GM10248 (cell line): ENCODE results near the gene C5orf63.

ENCODE experiments used
- CTCF ChIA-PET: fragments of 300-600 bp; sonication (Branson Sonifier 250); formaldehyde crosslinking; extraction: SDS; loops from one replicate; lab custom pipeline; 2021; ENCODE audit warnings: antibody characterized with exemption; lab: Yijun Ruan, JAX
- POLR2A ChIA-PET: fragments of 350-650 bp; sonication (Branson Sonifier 250); formaldehyde crosslinking; extraction: SDS; loops from one replicate; lab custom pipeline; 2020; ENCODE audit warnings: antibody characterized with exemption; lab: Yijun Ruan, JAX
- DNase-seq: peaks from one replicate; pipeline ENCODE4 v3.0.0; 2012; ENCODE audit errors: extremely low spot score
- TF ChIP-seq, protein P1 (sequence below): IDR thresholded peaks from 2 replicates; pipeline ENCODE4 v1.5.1; 2012; ENCODE audit warnings: mild to moderate bottlenecking, low read depth; ENCODE audit errors: extremely low read depth, missing control alignments, control extremely low read depth

C5orf63 gene

DNA sequence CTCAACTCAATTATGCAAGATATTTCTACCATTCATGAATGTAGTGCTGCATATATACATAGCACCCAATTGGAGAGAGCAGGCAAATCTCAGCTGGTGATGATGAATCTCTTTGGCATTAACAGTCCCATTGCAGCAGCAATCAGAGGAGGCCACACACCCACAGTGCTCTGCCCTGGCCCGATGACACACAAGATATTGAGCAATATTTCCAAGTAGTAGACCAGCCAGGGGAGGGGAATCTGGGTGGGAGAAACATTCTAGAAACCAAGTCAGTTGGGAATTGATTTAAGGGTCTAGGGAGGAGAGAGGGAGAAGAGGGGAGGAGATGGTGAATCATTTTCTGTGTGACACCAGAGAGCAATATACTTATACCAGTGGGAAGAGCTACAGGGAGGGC is 14.9 kb upstream of the C5orf63 start:
- CTCF ChIA-PET: interaction anchor here (1.3 kb wide), 1 partner anchor 59 kb away, joined by 3 read pairs; no protein-coding TSS in a partner anchor
- TF ChIP-seq, protein P1, sequence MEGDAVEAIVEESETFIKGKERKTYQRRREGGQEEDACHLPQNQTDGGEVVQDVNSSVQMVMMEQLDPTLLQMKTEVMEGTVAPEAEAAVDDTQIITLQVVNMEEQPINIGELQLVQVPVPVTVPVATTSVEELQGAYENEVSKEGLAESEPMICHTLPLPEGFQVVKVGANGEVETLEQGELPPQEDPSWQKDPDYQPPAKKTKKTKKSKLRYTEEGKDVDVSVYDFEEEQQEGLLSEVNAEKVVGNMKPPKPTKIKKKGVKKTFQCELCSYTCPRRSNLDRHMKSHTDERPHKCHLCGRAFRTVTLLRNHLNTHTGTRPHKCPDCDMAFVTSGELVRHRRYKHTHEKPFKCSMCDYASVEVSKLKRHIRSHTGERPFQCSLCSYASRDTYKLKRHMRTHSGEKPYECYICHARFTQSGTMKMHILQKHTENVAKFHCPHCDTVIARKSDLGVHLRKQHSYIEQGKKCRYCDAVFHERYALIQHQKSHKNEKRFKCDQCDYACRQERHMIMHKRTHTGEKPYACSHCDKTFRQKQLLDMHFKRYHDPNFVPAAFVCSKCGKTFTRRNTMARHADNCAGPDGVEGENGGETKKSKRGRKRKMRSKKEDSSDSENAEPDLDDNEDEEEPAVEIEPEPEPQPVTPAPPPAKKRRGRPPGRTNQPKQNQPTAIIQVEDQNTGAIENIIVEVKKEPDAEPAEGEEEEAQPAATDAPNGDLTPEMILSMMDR: no peak
- POLR2A ChIA-PET: no interaction called here
- DNase-seq: no peak

DNA sequence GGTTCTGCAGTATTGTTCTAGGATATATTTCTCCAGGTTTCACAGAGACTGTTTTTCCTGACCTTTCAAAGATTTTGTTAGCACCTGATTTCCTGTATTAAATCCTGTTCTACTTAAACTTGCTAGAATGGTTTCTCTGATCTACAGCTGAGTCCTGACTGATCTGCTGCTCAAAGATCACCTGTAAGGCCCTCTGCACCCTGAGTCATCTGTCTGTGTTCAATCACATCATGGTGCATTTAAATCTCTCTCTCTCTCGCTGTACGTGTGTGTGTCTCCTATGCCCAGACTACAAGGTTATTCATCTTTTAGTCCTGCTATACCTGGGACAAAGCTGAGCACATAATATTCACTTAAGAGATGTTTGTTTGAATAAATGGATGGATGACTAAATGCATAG is 13.3 kb upstream of the C5orf63 start:
- POLR2A ChIA-PET: no interaction called here
- CTCF ChIA-PET: interaction anchor here (1.2 to 3.2 kb wide), 2 partner anchors 9 to 12 kb away, joined by 3 to 13 read pairs; no protein-coding TSS in a partner anchor
- TF ChIP-seq, protein P1: no peak
- DNase-seq: no peak

DNA sequence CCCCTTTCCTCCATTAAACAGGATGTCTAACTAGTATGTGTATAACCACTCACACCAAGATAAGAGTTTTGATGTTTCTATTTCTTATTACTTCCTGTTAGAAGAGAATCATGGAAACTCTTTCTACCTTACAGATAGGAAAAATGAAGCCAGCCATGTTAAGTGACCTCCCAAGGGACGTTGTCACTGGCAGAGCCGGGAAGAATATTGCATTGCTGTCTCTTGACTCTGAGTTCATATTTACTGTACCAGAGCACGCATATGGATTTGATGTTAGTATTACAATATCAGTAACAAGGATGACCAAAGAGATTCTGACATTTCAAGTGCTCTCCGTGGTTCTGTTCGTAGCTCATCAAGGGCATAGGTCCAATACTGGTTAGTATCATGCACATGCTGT is 12.5 kb upstream of the C5orf63 start:
- TF ChIP-seq, protein P1: no peak
- CTCF ChIA-PET: interaction anchor here (3.2 kb wide), 1 partner anchor 10 kb away, joined by 13 read pairs; no protein-coding TSS in a partner anchor
- POLR2A ChIA-PET: no interaction called here
- DNase-seq: no peak

DNA sequence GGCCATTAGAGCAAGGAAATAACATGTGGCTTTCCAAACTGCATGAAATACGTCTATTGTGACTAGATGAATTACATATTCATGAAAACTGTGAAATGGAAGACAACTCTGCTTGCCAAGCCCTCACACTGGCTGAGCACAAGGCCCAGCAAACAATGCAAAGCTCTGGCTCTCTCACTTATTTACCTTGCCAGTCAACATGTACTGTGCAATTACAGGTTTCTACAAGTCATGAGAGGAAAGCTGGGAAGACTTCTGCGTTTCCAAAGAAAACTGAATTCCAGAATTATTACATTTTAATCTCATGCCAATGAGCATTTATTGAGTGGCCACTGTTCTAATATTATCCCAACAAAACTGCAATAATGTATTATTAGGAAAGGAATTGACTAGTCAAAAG is 12.1 kb upstream of the C5orf63 start:
- CTCF ChIA-PET: interaction anchor here (3.2 kb wide), 1 partner anchor 11 kb away, joined by 13 read pairs; no protein-coding TSS in a partner anchor
- no peak for DNase-seq
- POLR2A ChIA-PET: no interaction called here
- TF ChIP-seq, protein P1: no peak

DNA sequence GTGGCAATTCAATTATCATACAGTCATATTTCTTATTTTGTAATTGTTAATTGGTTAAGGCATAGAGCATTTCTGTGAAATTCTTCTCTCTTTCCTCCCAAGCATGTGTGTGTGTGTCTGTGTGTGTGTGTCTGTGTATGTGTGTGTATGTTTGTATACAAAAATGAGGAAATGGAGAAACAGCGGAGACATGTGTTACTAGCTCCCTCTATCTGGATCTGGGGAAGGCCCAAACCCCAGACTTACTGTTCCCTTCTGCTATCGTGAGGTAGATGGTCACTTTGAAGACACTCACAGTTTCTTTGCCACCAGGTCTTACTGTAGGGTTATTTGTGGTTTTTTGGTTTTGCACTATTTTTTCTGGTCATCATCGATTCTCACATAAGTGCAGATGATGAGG is 11.4 kb upstream of the C5orf63 start:
- CTCF ChIA-PET: interaction anchor here (3.2 kb wide), 1 partner anchor 11 kb away, joined by 13 read pairs; no protein-coding TSS in a partner anchor
- POLR2A ChIA-PET: no interaction called here
- DNase-seq: no peak
- TF ChIP-seq, protein P1: no peak

DNA sequence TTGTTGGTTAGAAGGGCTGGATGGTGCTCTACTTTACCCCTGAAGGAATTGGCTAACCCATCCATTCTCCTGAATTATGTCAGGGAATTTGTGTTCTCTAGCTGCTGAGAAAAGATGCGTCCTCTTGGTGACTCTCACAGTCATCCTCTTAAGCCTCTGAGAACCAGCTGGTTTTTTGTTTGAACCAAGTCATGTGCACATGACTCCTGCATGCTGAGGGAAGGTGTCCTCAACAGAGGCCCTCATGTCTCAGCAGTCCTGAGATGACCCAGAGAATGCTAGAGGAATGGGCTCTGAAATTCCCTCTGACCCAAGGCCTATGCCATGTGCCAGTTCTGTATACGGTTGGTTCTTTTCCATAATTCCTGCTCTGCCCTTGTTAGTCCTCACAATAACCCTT is 10.4 kb upstream of the C5orf63 start:
- TF ChIP-seq, protein P1: no peak
- no peak for DNase-seq
- ChIA-PET CTCF (no interaction called here), POLR2A (no interaction called here)

DNA sequence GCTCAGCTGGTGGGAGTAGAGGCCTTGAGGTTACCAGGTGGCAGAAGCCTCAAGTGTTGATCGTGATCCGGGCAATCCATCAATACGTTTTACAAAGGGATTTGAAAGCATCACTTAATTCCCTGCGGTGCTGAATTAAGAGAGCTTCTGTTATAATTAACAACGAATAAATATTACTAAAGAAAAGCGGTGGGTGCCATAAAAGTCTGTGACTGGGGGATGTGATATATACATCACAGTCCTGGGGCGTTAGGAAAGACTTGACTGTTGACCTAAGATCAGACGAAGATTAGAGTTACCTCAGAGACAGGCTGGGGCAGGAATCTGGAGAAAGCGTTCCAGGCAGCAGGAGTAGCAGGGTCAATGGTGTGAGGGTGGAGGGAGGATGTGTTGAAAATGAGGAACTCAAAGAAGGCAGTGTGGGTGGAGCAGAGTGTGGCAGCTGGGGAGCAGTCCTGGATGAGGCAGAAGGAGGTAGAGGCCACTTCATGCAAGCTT is 6.7 kb upstream of the C5orf63 start:
- TF ChIP-seq, protein P1: no peak
- POLR2A ChIA-PET: no interaction called here
- DNase-seq: no peak
- CTCF ChIA-PET: interaction anchor here (0.8 to 1.6 kb wide), 3 partner anchors 16 to 403 kb away, joined by 3 to 4 read pairs (median 3); no protein-coding TSS in a partner anchor
